Activated naive CD4-positive, alpha-beta T cell treated with anti-CD3 and anti-CD28 coated beads, Interleukin-2, amount 50 U/mL, for 24 hours (primary cell): ENCODE measurements around the gene KRTAP2-4.

ENCODE experiments used
- H3K27ac Mint-ChIP-seq: one replicate; pipeline ENCODE4 v1.8.0; 2021; ENCODE audit warnings: mild to moderate bottlenecking, mixed read lengths
- H3K27me3 Mint-ChIP-seq: one replicate; pipeline ENCODE4 v1.8.0; 2021; ENCODE audit warnings: mixed read lengths
- H3K36me3 Mint-ChIP-seq: one replicate; pipeline ENCODE4 v1.8.0; 2021; ENCODE audit warnings: mixed read lengths
- H3K4me1 Mint-ChIP-seq: one replicate; pipeline ENCODE4 v1.8.0; 2021; ENCODE audit warnings: mixed read lengths
- H3K4me3 Mint-ChIP-seq: one replicate; pipeline ENCODE4 v1.8.0; 2021; ENCODE audit warnings: mild to moderate bottlenecking, mixed read lengths
- H3K9me3 Mint-ChIP-seq: one replicate; pipeline ENCODE4 v1.8.0; 2021; ENCODE audit warnings: mixed read lengths

Gene KRTAP2-4

GRCh38 chr17:41024697-41025096 is 41.0 kb downstream of the KRTAP2-4 start:
- Mint-ChIP-seq H3K27ac (no peak overlapping the region), H3K4me1 (no peaks in the 10 kb centered on the region), H3K36me3 (no peaks in the 10 kb centered on the region), H3K4me3 (no peak overlapping the region), H3K9me3 (no peaks in the 10 kb centered on the region), H3K27me3 (peaks cover 8% of the 10 kb centered on the region)

GRCh38 chr17:41020336-41020735 is 45.3 kb downstream of the KRTAP2-4 start:
- H3K4me1 Mint-ChIP-seq: no peaks in the 10 kb centered on the region
- H3K27ac Mint-ChIP-seq: no peak overlapping the region
- no peak overlapping the region for H3K4me3 Mint-ChIP-seq
- H3K36me3 Mint-ChIP-seq: no peaks in the 10 kb centered on the region
- peaks cover 1% of the 10 kb centered on the region for H3K27me3 Mint-ChIP-seq
- H3K9me3 Mint-ChIP-seq: no peaks in the 10 kb centered on the region

- Mint-ChIP-seq H3K27me3 (peaks cover 3% of the 10 kb centered on the region), H3K9me3 (no peaks in the 10 kb centered on the region), H3K4me1 (no peaks in the 10 kb centered on the region), H3K36me3 (no peaks in the 10 kb centered on the region), H3K27ac (no peak overlapping the region), H3K4me3 (no peak overlapping the region)
Observed at GRCh38 chr17:41019415-41019814, 46.3 kb downstream of the KRTAP2-4 start.

GRCh38 chr17:41018541-41018940 is 47.1 kb downstream of the KRTAP2-4 start:
- Mint-ChIP-seq H3K9me3 (no peaks in the 10 kb centered on the region), H3K4me3 (no peak overlapping the region), H3K27ac (no peak overlapping the region), H3K4me1 (no peaks in the 10 kb centered on the region), H3K36me3 (no peaks in the 10 kb centered on the region), H3K27me3 (peaks cover 2% of the 10 kb centered on the region)

- peaks cover 2% of the 10 kb centered on the region for H3K27me3 Mint-ChIP-seq
- no peak overlapping the region for H3K27ac Mint-ChIP-seq
- no peaks in the 10 kb centered on the region for H3K9me3 Mint-ChIP-seq
- no peaks in the 10 kb centered on the region for H3K4me1 Mint-ChIP-seq
- no peaks in the 10 kb centered on the region for H3K36me3 Mint-ChIP-seq
- no peak overlapping the region for H3K4me3 Mint-ChIP-seq
Observed at GRCh38 chr17:41016578-41017215, 49.0 kb downstream of the KRTAP2-4 start.

- no peaks in the 10 kb centered on the region for H3K9me3 Mint-ChIP-seq
- no peak overlapping the region for H3K4me3 Mint-ChIP-seq
- no peaks in the 10 kb centered on the region for H3K36me3 Mint-ChIP-seq
- no peaks in the 10 kb centered on the region for H3K4me1 Mint-ChIP-seq
- H3K27ac Mint-ChIP-seq: no peak overlapping the region
- H3K27me3 Mint-ChIP-seq: peaks cover 2% of the 10 kb centered on the region
Observed at GRCh38 chr17:41015454-41015853, 50.2 kb downstream of the KRTAP2-4 start.
